Measurements from ENCODE around the gene ANKHD1.

Gene ANKHD1

DNA sequence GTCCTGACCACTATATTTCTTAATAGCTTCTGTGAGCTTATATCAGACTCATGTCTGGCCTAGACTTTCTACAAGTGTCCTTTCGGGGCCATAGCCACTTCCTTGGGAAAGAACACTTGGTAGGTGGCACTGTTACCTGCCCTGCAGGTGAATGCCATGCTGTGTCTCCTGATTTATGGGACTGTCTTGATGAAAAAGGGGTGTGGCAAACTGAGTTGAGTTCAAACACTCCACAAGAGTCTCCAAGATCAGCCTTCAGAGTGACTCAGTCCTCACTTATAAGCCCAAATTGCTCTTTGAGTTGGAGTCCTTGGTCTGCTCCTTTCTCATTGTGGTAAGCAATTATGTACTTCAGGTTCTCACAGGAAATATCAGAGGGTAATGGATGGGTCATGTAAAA is 9.9 kb upstream of the ANKHD1 start:
- ChIA-PET POLR2A (interaction anchor here (1.3 kb wide), 1 partner anchor 10 kb away, joined by 12 read pairs; the partner anchor contains the start of gene ANKHD1), CTCF (no interaction called here)
- DNase-seq (ENCODE audit: extremely low spot score) = no peak
- TF ChIP-seq L3MBTL2 (conservative IDR thresholded peaks at IDR 0.05) = no peak
- no peak for TF ChIP-seq SUZ12 (IDR thresholded peaks at IDR 0.05)
- TF ChIP-seq BHLHE40 (IDR thresholded peaks at IDR 0.05; ENCODE audit: borderline replicate concordance) = no peak
- TF ChIP-seq FOXM1 (IDR thresholded peaks at IDR 0.05; ENCODE audit: borderline replicate concordance) = no peak
- no peak for TF ChIP-seq NFRKB (IDR thresholded peaks at IDR 0.05)
- no peak for TF ChIP-seq CTBP1 (IDR thresholded peaks at IDR 0.05; ENCODE audit: borderline replicate concordance)
- TF ChIP-seq HDGF (IDR thresholded peaks at IDR 0.05; ENCODE audit: borderline replicate concordance) = no peak
- no peak for TF ChIP-seq ZNF384 (IDR thresholded peaks at IDR 0.05)
- TF ChIP-seq FOXK2 (IDR thresholded peaks at IDR 0.05) = no peak
- no peak for TF ChIP-seq TARDBP (IDR thresholded peaks at IDR 0.05)
- no peak for TF ChIP-seq PKNOX1 (IDR thresholded peaks at IDR 0.05)
- no peak for TF ChIP-seq ELF4 (IDR thresholded peaks at IDR 0.05)
- TF ChIP-seq LEF1 (IDR thresholded peaks at IDR 0.05; ENCODE audit: borderline replicate concordance) = no peak
- TF ChIP-seq SP1 (IDR thresholded peaks at IDR 0.05) = no peak
- TF ChIP-seq ARNT (IDR thresholded peaks at IDR 0.05) = no peak
- no peak for TF ChIP-seq FOXA1 (IDR thresholded peaks at IDR 0.05)

- ChIA-PET POLR2A (interaction anchor here (1.4 to 1.7 kb wide), 2 partner anchors 7 to 9 kb away, joined by 9 to 10 read pairs; partner anchors contain the start of gene ANKHD1), CTCF (interaction anchor here (0.7 to 0.9 kb wide), 2 partner anchors 10 to 20 kb away, joined by 3 to 4 read pairs; no protein-coding TSS in a partner anchor)
- DNase-seq (ENCODE audit: extremely low spot score) = no peak
- TF ChIP-seq ARNT (IDR thresholded peaks at IDR 0.05) (no peak), FOXA1 (IDR thresholded peaks at IDR 0.05) (no peak), SP1 (IDR thresholded peaks at IDR 0.05) (no peak), FOXM1 (IDR thresholded peaks at IDR 0.05; ENCODE audit: borderline replicate concordance) (no peak), FOXK2 (IDR thresholded peaks at IDR 0.05) (no peak), L3MBTL2 (conservative IDR thresholded peaks at IDR 0.05) (no peak), TARDBP (IDR thresholded peaks at IDR 0.05) (no peak)
Measured at GRCh38 chr5:140393738-140394137, 7.9 kb upstream of the ANKHD1 start.

DNA sequence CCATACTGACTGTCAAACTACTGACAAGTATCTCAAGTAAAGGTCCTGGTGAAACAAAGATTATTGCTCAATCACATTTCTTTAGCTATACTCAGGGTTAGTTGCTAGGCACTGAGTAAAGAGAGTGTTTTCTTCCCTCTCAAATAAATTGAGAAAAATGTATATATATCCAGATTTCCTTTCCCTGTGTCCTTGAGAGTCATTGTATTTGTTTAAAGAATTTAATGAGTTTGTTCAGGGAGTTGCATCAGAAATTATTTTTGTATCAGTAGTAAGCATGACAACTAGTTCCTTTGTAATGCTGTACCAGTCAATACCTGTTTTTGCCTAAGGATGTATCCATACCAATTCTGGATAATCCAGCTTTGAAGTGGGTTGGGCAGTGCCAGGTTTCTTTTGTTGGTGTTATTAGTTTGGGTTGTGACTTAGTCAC is 3.2 kb upstream of the ANKHD1 start:
- CTCF ChIA-PET = no interaction called here
- TF ChIP-seq FOXM1 (IDR thresholded peaks at IDR 0.05; ENCODE audit: borderline replicate concordance) (no peak), TARDBP (IDR thresholded peaks at IDR 0.05) (no peak), HDGF (IDR thresholded peaks at IDR 0.05; ENCODE audit: borderline replicate concordance) (no peak), LEF1 (IDR thresholded peaks at IDR 0.05; ENCODE audit: borderline replicate concordance) (no peak), NFRKB (IDR thresholded peaks at IDR 0.05) (no peak), L3MBTL2 (conservative IDR thresholded peaks at IDR 0.05) (no peak), CTBP1 (IDR thresholded peaks at IDR 0.05; ENCODE audit: borderline replicate concordance) (no peak), FOXK2 (IDR thresholded peaks at IDR 0.05) (no peak), SP1 (IDR thresholded peaks at IDR 0.05) (no peak), ELF4 (IDR thresholded peaks at IDR 0.05) (no peak), ZNF384 (IDR thresholded peaks at IDR 0.05) (no peak)
- POLR2A ChIA-PET = no interaction called here
- no peak for DNase-seq (ENCODE audit: extremely low spot score)

DNA sequence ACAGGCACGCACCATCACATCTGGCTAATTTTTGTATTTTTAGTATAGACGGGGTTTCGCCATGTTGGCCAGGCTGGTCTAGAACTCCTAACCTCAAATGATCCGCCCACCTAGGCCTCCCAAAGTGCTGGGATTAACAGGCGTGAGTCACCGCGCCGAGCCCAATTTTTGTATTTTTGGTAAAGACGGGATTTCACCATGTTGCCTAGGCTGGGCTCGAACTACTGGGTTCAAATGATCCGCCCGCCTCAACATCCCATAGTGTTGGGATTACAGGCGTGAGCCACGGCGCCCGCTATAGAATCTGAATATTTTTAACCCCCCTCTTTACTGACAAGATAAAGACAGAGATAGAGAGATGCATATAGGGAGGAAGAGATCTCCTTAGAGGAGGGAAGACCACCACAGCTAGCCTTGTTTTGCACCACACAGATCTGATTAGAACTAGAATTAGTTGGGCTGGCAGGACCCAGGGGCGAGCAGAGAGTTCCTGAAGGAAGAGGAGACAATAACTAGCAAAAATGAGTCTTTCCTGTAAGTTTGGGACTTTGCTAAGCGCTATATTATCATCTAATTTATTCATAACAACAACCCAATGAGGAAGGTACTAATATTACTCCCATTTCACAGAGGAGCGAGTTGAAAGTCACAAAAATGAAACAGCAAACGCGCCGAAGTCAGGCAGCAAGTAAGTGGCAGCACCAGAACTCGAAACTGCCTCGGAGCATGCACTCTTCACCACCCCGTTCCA is 1.5 kb upstream of the ANKHD1 start:
- DNase-seq (ENCODE audit: extremely low spot score) = no peak
- TF ChIP-seq FOXK2 (IDR thresholded peaks at IDR 0.05) (no peak), FOXM1 (IDR thresholded peaks at IDR 0.05; ENCODE audit: borderline replicate concordance) (no peak), FOXA1 (IDR thresholded peaks at IDR 0.05) (no peak), LEF1 (IDR thresholded peaks at IDR 0.05; ENCODE audit: borderline replicate concordance) (no peak), HDGF (IDR thresholded peaks at IDR 0.05; ENCODE audit: borderline replicate concordance) (no peak), CTBP1 (IDR thresholded peaks at IDR 0.05; ENCODE audit: borderline replicate concordance) (no peak), ELF4 (IDR thresholded peaks at IDR 0.05) (no peak), ARNT (IDR thresholded peaks at IDR 0.05) (no peak), PKNOX1 (IDR thresholded peaks at IDR 0.05) (no peak), BHLHE40 (IDR thresholded peaks at IDR 0.05; ENCODE audit: borderline replicate concordance) (no peak), NFRKB (IDR thresholded peaks at IDR 0.05) (no peak), TARDBP (IDR thresholded peaks at IDR 0.05) (no peak), L3MBTL2 (conservative IDR thresholded peaks at IDR 0.05) (no peak), SUZ12 (IDR thresholded peaks at IDR 0.05) (no peak), SP1 (IDR thresholded peaks at IDR 0.05) (no peak), ZNF384 (IDR thresholded peaks at IDR 0.05) (no peak)
- ChIA-PET CTCF (interaction anchor here (0.5 to 1.6 kb wide), 2 partner anchors 27 to 352 kb away, joined by 3 to 9 read pairs; no protein-coding TSS in a partner anchor), POLR2A (interaction anchor here (0.9 to 3.5 kb wide), 17 partner anchors 7 to 319 kb away, joined by 3 to 24 read pairs (median 7); partner anchors contain the start of genes APBB3, HBEGF, SLC35A4 and SLC4A9)

GRCh38 chr5:140400730-140401361 is 787 bp upstream of the ANKHD1 start:
- TF ChIP-seq ARNT (IDR thresholded peaks at IDR 0.05) (no peak), LEF1 (IDR thresholded peaks at IDR 0.05; ENCODE audit: borderline replicate concordance) (no peak), FOXM1 (IDR thresholded peaks at IDR 0.05; ENCODE audit: borderline replicate concordance) (no peak), HDGF (IDR thresholded peaks at IDR 0.05; ENCODE audit: borderline replicate concordance) (no peak), FOXK2 (IDR thresholded peaks at IDR 0.05) (no peak), BHLHE40 (IDR thresholded peaks at IDR 0.05; ENCODE audit: borderline replicate concordance) (no peak), L3MBTL2 (conservative IDR thresholded peaks at IDR 0.05) (peak; percentile 48), ELF4 (IDR thresholded peaks at IDR 0.05) (no peak), CTBP1 (IDR thresholded peaks at IDR 0.05; ENCODE audit: borderline replicate concordance) (peak; percentile 35; the same call in 1 of the 2 replicates), PKNOX1 (IDR thresholded peaks at IDR 0.05) (peak; percentile 98), NFRKB (IDR thresholded peaks at IDR 0.05) (no peak), ZNF384 (IDR thresholded peaks at IDR 0.05) (no peak), SP1 (IDR thresholded peaks at IDR 0.05) (no peak), SUZ12 (IDR thresholded peaks at IDR 0.05) (no peak), FOXA1 (IDR thresholded peaks at IDR 0.05) (no peak), TARDBP (IDR thresholded peaks at IDR 0.05) (no peak)
- ChIA-PET CTCF (interaction anchor here (1.6 kb wide), 1 partner anchor 28 kb away, joined by 9 read pairs; no protein-coding TSS in a partner anchor), POLR2A (interaction anchor here (0.6 to 3.5 kb wide), 29 partner anchors 8 to 325 kb away, joined by 3 to 24 read pairs (median 5); partner anchors contain the start of genes APBB3, HARS1, HARS2 and HBEGF)
- peak; percentile 83 for DNase-seq (ENCODE audit: extremely low spot score)
